ENCODE results near the gene WDR43.
A peak's percentile ranks its signal among the peaks of the same experiment; 100 is the strongest.
"Not testable (repeated sequence)": the region's sequence is repeated elsewhere in the genome, so short reads cannot be mapped to it uniquely, and the experiment has no call there.

WDR43 gene

DNA sequence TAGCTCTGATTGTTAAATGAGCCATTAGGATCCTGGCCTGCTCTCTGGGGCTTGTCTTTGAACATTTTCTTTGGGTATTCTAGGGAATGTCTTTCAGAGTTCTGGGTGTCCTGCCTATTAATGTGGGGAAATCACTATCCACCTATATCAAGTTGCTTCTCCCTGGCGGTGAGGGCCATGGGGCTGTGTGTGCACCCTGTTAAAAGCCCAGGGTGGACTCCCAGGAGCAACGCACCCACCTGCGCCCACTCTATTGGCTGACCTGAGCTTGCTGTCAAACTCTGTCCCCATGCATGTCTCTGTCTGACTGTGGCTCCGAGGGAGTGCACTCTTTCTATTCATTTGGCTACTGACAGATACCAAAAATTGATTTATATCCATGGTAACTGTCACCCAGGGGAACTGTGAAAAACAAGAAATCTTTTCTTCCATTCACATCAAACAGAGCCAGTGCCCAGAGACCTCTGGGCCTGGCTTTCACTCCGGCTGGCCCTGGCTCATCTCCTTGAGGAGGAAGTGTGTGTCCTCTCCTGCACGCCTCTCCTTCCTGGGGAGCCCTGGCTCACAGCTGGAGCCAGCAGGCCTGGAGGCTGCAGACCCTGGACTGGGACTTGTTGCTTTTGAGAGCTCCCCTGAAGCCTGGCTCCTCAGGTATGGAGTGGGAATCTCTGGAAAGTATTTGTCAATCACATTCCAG, 76.1 kb downstream of the WDR43 start:
- no peak for DNase-seq (ENCODE audit: low spot score)

- DNase-seq (ENCODE audit: low spot score): no peak
Observed at GRCh38 chr2:28972778-28973335, 78.4 kb downstream of the WDR43 start.

GRCh38 chr2:28974252-28974651, 79.8 kb downstream of the WDR43 start:
- no peak for DNase-seq (ENCODE audit: low spot score)

DNA sequence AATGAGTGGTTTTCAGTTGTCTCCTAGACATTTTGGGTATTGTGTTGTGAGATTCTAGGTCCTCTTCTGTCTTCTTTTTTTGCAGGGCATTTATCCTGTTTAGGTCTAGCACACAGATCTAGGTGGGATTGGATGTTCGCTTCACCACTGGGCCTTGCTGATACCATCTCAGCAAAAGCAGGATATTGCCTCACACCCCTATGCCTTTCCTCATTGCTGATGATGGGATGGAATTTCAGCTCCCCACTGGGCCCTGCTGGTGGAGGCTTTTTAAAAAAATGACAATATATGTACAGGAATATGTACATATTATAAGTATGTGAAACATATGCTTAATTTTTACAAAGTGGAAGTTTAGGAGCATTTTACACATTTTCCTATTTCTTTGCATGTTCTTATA, 81.2 kb downstream of the WDR43 start:
- no peak for DNase-seq (ENCODE audit: low spot score)

GRCh38 chr2:28976584-28976983, 82.1 kb downstream of the WDR43 start:
- no peak for DNase-seq (ENCODE audit: low spot score)

DNA sequence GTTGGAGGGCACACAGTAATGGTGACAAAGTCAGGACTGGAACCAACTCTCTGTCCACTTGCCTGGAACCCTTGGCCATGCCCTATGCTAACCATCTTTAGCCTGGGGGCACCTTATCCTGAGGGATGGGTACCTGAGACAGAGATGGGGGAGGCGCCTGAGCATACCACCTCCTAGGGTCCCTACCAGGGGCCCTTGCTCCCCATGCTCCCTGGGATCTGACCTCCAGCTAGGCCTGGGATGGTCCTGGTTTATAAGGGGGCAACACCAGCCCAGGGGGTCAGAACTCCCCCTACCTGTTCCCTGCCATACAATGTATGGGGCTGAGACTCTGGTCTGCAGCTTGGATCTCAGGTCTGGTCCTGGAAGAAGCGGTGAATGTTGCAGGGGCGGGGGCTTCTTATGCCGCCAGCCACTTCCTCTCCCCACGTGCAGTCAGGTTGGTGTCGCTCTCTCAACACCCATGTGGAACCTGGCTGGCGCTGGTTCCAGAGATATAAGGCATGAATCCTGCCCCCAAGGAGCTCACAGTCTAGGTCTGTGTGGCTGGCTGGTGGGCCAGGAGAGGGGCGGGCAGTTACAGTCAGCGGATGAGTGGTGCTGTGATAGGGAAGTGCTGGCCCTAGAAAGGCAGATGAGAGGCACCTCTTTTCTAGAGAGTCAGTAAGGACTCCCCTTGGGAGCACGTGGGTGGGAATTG, 82.9 kb downstream of the WDR43 start:
- DNase-seq (ENCODE audit: low spot score): no peak

- DNase-seq (ENCODE audit: low spot score): not testable (repeated sequence)
Observed at GRCh38 chr2:28978001-28978400, 83.5 kb downstream of the WDR43 start.

DNA sequence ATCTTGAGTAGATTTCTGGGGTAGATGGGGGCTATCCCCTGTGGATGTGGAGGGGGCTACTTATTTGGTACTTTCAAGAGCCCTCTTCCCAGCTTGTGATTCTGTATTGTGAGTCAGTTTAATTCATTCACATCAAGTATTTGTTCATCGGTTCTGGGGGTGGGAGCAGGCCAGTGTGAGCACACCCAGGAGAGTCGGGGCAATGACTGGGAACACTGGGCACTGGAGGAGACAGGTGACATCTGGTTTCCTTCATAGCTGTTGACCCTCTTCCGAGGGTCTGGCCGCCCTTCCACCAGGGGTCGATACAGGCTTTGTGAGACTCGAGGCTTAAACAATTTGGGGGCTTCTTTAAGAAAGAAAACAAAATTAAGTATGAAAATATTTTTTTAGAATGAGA, 84.1 kb downstream of the WDR43 start:
- no peak for DNase-seq (ENCODE audit: low spot score)

DNA sequence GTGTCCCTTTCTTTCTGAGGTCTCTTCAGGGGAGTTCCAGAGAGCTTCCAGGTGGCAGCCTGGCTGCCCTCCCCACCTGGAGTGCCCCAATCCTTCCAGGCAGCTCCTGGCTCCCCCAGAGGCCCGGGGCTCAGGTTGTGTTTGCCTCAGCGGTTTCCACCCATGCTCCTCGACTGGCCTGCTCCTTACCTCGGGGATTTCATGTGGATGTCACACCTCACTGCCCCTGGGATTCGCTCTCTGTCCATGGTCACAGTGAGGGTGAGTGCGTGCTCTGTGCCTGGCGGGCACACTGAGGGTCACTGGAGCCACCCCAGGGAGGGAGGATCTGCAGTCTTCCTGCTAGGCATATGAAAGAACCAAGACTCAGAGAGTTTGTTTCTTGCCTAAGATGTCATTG, 84.6 kb downstream of the WDR43 start:
- DNase-seq (ENCODE audit: low spot score): peak; percentile 22

DNA sequence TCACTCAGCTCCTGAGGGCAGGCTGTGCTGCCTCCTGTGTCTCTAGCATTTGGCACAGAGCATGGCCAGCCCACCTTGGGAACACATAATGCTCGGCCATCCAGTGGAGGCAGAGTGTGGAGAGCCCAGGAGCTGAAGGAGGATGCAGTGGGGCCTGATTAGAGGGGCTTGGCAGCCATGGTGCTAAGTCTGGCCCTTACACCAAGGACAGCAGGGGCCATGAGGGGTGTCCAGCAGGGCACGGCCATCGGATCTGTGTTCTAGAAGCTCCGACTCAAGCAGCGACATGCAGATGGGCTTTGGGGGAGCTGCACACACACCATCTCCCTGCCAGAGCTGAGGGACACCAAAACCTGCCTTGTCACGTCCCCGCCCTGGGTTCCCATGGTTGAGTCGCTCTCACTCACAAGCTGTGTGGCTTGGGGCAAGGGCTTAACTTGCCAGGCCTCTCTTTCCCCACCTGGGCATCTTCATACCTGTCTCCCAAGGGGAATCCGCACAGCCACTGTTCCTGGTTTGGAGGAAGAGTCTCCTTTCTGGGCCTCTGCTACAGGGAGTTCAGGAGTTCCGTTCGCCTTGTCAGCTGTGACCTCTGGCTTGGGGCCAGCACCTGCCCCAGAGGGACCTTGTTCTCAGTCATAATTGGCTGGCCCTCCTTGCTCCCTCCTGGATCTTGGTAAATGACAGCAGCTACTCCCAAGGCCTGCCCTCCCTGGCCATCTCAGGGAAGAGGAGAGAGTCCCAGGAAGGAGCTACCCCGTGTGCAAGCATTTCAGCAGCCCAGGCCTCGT, 85.3 kb downstream of the WDR43 start:
- DNase-seq (ENCODE audit: low spot score): peak; percentile 29

GRCh38 chr2:28980368-28981015, 86.0 kb downstream of the WDR43 start:
- DNase-seq (ENCODE audit: low spot score): no peak

DNA sequence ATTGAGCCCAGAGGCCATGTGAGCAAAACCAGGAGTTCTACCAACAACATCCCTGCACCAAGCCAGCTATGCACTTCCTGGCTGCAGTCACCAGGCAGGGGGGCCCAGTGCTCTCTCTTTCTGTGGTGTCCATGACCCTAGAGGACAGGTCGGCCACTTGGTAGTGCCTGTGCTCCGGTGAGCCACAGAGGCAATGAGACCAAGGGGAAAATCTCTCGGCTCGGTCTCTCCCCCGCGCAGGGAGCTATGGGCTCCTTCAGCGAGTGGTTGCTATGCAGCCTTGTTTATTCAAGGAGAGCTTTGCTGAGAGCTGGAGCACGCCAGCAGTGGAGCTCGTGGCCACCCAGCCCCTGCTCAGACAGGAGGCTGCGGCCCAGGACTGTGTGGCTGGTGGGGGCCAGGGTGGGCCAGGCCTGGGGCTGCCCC, 86.6 kb downstream of the WDR43 start, which contains the start of gene TOGARAM2:
TSS of gene TOGARAM2 (plus strand) at position 283 of the 426 bp plus-strand sequence. CDS start 13,537 bp downstream, outside the sequence.
- DNase-seq (ENCODE audit: low spot score): no peak

GRCh38 chr2:28981620-28982376, 87.3 kb downstream of the WDR43 start:
- no peak for DNase-seq (ENCODE audit: low spot score)

DNA sequence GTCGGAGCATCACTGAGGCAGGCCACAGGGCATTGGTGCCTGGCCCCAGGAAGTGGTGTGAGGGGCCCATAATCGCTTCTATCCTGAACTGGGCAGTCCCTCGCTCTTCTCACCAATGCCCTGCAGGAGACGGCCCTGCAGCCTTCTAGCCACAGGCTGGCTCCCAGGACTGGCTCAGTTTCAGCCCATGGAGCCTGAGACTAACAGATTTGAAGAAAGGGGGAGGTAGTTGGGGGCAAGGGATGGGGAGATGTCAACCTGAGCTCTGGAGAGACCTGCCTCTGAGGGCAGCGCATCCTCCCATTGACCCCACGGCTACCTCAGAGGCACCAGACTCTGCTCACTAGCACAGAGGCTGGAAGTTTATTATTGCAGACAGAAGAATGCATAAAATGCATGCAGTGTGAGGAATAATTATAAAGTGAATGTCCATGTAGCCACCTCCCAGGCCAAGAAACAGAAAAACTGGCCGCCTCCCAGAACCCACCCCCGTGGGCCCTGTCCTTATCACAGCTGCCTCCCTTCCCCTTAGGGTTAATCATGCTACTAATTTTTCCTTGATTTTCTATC, 88.0 kb downstream of the WDR43 start:
- peak; percentile 19 for DNase-seq (ENCODE audit: low spot score)

GRCh38 chr2:28986429-28986828, 92.0 kb downstream of the WDR43 start:
- no peak for DNase-seq (ENCODE audit: low spot score)

GRCh38 chr2:28989973-28990372, 95.5 kb downstream of the WDR43 start:
- DNase-seq (ENCODE audit: low spot score): no peak

DNA sequence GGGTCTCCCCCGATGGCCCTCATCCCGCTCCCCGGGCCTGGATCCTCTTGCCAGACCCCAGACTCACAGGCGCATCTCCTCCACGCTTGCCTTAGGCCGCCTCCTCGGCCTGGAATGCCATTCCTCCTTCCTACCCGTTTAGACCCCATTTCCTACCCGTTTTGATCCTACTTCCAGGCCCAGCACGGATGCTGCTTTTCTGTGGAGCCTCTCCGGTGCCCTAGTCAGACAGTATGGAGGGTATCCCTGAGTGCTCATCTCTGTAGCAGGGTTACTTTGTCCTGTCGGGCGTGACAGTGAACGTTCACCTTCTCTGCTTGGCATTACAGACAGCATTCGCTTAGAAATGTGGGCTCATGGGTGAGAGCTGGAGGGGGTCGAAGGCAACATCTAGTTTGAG, 96.0 kb downstream of the WDR43 start:
- DNase-seq (ENCODE audit: low spot score): no peak

- DNase-seq (ENCODE audit: low spot score): no peak
Observed at GRCh38 chr2:28991021-28991420, 96.6 kb downstream of the WDR43 start.

DNA sequence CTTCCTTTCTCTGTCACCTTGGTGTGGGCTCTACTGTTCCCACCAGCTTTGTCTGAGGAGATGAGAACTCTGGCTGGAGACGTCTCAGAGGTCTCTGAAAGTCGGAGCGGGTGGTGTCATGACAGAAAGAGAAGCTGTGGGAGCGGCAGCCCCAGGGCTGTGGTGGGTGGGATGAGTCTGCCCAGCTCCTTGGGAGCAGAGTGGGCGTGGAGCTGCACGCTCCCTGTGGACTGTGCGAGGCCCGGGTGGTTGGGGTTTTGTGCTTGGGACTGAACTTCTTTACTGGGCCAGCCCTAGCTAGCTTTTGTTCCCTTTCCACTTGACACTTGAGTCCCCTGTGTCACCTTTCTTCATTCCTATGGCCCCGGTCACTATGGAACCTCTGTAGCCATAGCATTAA, 97.0 kb downstream of the WDR43 start:
- no peak for DNase-seq (ENCODE audit: low spot score)

DNA sequence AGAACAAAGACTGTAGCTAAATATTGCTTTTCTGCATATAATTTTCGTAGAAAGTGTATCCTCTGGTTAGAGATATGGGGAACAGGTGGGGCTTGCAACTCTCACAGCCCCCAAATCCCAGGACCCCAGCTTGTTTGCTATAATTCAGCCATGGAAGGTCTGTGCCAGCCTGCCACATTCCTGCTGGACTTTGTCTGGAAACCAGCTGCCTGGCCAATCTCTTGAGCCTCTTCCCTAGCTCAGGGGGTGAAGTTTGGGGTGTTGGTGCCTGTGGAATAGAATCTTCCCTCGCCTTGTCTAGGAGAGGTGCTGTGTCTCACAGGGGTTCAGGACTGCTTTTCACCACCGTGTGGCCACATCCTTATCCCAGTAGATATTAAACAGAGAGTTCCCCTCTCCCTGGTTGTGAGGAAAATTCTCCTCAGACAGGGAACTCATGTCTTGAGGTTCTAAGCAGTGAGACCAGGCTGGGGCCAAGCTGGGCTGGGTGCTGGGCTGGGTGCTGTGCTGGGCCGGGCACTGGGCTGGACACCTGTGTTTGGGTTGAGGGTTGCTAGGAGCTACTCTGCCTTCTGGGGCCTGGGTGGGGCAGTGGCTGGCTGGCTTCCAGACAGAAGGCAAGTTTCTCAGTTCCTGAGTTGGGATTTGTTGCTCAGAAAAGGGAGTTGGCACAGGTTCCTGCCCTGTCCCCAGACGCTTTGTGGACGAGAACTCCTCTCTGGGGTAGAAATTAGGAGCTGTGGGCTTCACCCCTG, 98.9 kb downstream of the WDR43 start:
- no peak for DNase-seq (ENCODE audit: low spot score)
